ENCODE data around the gene VPS9D1.

VPS9D1 gene

GRCh38 chr16:89732142-89732917 is 11.6 kb upstream of the VPS9D1 start:
- no peak for DNase-seq

GRCh38 chr16:89730610-89731234 is 10.0 kb upstream of the VPS9D1 start:
- no peak for DNase-seq

GRCh38 chr16:89729863-89730593 is 9.3 kb upstream of the VPS9D1 start:
- DNase-seq, result no peak

- DNase-seq, result no peak
Observed at GRCh38 chr16:89729293-89729692, 8.6 kb upstream of the VPS9D1 start.

- DNase-seq, result no peak
Observed at GRCh38 chr16:89727406-89728120, 6.9 kb upstream of the VPS9D1 start.

- DNase-seq, result no peak
Observed at GRCh38 chr16:89723279-89724250, 2.9 kb upstream of the VPS9D1 start.

- peak; percentile 43 to 67 for DNase-seq
Observed at GRCh38 chr16:89722392-89723278, 1.9 kb upstream of the VPS9D1 start.

- peak; percentile 56 to 57 for DNase-seq
Observed at GRCh38 chr16:89721546-89722391, 1.1 kb upstream of the VPS9D1 start.

- DNase-seq, result no peak
Observed at GRCh38 chr16:89720551-89720812, 216 bp downstream of the VPS9D1 start.

- no peak for DNase-seq
Observed at GRCh38 chr16:89717688-89718505, 2.8 kb downstream of the VPS9D1 start.

GRCh38 chr16:89716916-89717687 is 3.6 kb downstream of the VPS9D1 start:
- DNase-seq, result no peak

- no peak for DNase-seq
Observed at GRCh38 chr16:89716493-89716892, 4.2 kb downstream of the VPS9D1 start.

- no peak for DNase-seq
Observed at GRCh38 chr16:89712274-89712781, 8.4 kb downstream of the VPS9D1 start.

- peak in 1 of 2 donors; percentile 65 for DNase-seq
Observed at GRCh38 chr16:89711601-89712273, 9.0 kb downstream of the VPS9D1 start.

- DNase-seq, result no peak
Observed at GRCh38 chr16:89710709-89711564, 9.8 kb downstream of the VPS9D1 start.

GRCh38 chr16:89709716-89710432 is 10.8 kb downstream of the VPS9D1 start:
- DNase-seq, result peak; percentile 66 to 88
